ENCODE data around the gene MYH16.
"Not testable (repeated sequence)": the region's sequence is repeated elsewhere in the genome, so short reads cannot be mapped to it uniquely, and the experiment has no call there.

The MYH16 gene

DNA sequence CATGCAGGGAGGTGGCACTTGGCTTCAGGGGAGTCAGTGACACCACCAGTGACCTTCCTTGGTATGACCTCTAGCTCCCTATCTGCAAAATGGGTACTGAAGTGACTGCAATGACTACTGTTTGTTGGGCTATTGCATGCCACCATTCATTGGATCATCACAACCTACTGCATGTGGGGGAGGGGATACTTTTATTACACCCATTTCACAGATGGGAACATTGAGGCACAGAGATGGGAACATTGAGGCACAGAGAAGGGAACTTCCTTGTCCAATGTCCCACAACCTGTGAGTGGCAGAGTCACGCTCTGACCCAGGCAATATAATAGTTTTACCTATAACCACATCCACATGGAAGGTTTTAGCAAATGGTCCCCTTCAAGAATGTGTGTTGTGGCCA, 12.2 kb upstream of the MYH16 start:
- no peak for DNase-seq

DNA sequence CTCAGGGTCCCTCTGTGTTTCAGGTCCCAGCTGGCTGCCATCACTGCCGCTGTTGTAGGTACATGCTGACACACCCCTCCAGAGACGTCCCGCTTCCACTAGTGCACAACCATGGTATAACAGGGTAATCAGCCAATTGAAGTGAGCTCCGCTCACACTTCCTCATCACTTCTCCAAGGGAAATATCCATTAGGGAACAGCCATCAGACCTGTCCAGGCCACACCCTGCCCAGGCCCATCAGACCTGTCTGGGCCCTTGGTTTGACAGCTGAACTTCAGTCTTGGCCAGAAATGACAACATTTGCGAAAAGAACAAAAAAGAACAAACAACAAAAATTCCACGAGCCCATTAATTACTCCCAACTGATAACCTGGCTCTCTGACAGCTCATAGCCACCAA, 11.0 kb upstream of the MYH16 start:
- DNase-seq, result no peak

DNA sequence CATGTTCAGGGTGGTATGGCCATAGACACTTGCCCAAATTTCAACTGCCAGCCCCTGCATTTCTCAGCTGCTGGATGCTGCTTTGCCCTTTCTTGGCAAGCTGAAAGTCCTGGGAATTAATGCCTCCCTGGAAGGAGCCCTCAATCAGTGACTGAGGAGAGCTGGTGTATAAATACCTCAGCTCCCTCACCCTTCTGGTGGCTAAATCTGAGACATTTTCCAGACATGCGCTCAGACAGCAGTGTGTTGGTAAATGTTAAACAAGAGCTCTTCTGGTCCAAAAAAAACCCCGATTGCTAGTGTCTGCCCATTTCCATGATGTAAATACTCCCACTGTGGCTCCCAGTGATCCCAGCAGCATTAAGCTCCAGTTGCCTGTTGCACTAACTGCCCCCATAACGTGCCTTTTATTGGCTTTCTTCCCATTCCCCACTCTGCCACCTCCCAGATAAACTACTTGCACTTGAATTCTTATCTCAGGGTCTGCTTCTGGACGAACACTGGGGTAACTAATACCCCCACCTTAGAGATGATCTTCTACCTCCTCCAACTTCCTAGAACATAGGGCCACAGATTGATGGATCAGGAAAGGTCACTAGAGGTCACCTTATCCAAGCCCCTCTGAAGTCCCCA, 6.7 kb upstream of the MYH16 start:
- DNase-seq, result no peak

DNA sequence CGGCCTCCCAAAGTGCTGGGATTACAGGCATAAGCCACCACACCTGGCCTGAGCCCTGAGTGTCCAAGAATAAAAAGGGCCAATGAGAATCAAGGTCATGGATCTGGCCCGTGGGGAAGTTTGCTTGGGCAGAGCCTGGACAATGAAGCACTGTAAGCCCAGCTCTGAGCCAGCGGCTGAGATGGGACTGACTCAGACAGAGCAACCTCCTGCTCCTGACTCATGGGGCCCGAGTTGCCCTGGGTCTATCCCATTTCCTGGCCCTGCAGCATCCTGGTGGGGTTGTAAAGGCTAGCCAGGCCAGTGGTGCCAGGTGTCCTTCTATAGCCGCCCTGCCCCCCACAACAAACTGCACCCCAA, 5.2 kb upstream of the MYH16 start:
- DNase-seq, result no peak

DNA sequence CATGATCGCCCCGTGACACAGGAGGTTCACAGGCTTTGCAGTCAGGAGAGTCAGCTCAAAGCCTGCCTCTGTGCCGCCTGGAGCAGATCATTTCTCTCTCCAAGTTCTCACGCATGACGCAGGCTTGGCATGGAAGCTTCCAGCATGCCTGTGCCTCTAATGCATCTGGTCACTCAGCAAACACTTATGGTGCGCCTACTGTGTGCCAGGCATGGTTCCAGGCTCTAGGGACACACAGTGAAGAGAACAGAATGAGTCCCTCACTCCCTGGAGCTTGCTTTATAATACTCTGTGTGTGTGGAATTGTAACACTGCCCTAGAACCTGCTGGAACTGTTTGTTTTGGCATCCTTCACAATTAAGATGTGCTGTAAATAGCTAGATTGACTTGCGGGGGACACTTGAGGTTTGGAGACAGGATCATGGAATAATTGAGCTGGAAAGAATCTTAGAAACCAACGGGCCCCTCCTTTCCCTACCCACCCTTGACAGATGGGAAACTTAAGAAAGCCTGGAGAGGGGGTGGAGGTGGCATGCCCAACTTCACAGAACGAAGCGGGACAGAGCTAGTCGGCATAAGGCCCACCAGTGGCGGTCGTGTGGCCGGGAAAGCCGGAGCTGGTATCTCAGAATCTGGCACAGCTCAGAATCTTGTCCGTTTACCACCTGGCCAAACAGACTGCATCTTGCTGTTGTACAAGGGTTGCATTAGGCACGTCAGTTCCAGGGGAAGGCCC, 4.6 kb upstream of the MYH16 start:
- no peak for DNase-seq

DNA sequence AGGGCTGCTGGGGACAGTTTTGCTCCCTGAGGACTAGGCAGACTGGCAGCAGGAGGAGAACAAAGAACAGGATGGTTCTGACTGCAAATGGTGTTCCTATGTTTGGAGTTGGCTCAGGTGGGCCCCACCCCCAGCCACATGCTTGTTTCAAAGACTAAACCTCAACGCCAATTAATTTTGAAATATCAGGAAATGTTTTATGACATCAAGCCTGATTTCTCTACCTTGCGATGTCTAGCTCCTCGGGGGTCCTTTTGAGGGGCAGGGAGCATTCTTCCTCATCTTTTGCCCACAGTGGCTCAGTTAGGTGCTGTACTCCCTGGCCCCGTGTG, 4.1 kb upstream of the MYH16 start:
- DNase-seq, result no peak

DNA sequence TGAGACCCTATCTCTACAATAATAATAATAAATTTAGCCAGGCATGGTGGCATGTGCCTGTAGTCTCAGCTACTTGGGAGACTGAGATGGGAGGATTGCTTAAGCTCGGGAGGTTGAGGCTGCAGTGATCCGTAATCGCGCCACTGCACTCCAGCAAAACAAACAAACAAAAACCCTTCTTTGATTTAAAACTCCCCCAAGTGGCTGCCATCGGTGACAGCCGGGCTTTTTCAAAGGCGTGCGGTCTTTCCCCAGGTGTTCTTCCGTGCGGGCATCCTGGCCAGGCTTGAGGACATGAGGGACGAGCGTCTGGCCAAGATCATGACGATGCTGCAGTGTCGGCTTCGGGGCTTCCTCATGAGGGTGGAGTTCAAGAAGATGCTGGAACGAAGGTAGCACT, 1.9 kb upstream of the MYH16 start:
- no peak for DNase-seq

DNA sequence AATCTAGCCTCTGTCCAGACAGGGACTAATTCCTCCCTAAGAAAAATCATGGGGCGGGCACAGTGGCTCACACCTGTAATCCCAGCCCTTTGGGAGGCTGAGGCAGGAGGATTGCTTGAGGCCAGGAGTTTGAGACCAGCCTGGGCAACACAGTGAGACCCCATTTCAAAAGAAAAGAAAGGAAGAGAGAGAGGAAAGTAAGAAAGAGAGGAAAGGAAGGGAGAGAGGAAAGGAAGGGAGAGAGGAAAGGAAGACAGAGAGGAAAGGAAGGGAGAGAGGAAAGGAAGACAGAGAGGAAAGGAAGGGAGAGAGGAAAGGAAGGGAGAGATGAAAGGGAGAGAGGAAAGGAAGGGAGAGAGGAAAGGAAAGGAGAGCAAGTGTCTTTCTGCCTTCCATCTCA, 922 bp downstream of the MYH16 start:
- not testable (repeated sequence) for DNase-seq

DNA sequence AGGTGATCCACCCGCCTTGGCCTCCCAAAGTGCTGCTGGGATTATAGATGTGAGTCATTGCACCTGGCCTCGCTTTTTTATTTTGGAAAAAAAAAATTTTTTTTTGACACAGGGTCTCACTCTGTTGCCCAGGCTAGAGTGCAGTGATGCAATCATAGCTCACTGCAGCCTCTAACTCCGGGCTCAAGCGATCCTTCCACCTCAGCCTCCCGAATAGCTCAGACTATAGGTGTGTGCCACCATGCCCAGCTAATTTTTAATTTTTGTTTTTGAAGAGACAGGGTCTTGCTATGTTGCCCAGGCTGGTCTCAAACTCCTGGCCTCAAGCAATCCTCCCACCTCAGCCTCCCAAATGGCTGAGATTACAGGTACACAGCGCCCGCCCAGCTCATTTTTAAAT, 2.3 kb downstream of the MYH16 start:
- not testable (repeated sequence) for DNase-seq

DNA sequence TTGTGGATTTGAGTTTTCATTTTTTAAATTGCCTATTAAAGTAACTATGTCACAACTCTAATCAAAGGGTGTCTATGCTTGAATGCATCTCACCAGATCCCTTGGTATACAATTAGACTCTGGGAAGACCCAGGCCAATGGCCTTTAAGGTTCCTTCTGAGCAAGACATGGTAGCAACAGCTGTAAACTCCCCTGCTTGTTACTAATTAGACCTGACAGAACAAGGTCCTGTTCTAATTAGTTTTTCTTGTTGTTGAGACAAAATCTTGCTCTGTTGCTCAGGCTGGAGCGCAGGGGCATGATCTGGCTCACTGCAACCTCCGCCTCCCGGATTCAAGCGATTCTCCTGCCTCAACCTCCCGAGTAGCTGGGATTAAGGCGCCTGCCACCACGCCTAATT, 2.9 kb downstream of the MYH16 start:
- DNase-seq, result no peak

DNA sequence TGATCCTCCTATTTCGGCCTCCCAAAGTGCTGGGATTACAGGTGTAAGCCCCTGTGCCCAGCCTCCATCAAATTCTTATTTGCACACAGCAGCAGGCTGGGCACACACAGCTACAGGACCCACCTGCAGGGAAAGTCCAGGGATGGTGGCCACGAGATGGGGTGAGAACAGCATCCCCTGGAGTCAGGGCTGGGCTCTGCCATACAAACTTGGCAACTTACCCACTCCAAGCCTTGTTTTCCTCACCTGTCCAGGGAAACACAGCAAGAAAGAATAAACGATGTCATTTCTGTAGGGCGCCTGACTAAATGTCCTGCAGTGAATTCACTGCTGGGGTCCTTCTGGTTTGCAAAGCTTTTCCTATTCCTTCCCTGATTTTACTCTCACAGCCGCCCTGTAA, 5.5 kb downstream of the MYH16 start:
- DNase-seq, result no peak

DNA sequence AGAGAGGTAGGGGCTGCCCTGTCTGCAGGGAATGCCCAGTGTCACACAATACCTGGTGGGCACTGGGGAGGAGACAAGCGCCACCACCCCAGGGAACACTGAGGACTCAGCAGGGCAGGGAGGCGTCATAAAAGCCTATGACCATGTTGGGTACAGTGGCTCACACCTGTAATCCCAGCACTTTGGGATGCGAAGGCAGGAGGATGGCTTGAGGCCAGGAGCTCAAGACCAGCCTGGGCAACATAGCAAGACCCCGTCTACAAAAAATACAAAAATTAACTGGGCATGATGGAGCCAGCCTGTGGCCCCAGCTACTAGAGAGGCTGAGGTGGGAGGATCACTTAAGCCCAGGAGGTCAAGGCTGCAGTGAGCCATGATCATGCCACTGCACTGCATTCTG, 11.5 kb downstream of the MYH16 start:
- not testable (repeated sequence) for DNase-seq

DNA sequence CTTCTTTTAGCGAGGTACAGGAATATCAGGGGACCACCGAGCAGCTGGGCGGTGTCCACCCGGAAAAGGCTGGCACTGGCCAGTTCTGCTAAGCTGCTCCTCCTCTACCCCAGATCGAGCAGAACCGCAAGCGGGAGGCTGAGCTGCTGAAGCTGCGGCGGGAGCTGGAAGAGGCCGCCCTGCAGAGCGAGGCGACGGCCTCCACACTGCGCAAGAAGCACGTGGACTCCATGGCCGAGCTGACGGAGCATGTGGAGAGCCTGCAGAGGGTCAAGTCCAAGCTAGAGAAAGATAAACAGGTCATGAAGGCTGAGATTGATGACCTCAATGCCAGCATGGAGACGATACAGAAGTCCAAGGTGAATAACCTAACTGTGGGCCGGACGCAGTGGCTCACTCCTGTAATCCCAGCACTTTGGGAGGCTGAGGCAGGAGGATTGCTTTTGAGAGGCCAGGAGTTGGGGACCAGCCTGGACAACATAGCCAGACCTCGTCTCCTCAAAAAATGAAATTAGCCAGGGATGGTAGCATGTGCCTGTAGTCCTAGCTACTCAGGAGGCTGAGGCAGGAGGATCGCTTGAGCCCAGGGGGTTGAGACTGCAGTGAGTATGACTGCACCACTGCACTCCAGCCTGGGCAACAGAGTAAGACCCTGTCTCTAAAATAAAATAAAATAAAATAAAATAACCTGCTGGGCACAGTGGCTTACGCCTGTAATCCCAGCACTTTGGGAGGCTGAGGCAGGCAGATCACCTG, 15.3 kb downstream of the MYH16 start:
- no peak for DNase-seq

DNA sequence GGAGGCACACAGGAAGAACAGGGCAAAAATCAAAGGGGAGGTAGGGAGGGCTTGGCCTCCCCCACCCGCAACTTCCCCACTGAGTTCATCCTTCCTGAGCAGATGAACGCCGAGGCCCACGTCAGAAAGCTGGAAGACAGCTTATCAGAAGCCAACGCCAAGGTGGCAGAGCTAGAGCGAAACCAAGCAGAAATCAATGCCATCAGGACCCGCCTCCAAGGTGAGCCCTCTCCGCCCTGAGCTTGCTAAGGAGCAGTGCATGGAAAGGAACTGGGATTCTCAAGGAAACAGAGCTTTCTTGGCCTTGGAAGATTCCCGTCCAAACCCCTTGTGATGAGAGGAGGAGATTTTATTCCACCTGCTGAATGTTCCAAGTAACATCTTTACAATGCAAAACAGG, 16.5 kb downstream of the MYH16 start:
- no peak for DNase-seq

DNA sequence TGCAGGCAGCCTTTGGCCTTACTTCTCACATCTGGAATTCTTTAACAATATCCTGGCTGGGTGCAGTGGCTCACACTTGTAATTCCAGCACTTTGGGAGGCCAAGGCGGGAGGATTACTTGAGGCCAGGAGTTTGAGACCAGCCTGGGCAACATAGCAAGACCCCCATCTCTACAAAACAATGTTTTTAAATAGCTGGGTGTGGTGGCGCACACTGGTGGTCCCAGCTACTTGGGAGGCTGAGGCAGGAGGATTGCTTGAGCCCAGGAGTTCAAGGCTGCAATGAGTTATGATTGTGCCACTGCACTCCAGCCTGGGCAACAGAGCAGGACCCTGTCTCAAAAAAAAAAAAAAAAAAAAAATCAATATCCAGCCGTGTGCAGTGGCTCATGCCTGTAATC, 17.5 kb downstream of the MYH16 start:
- not testable (repeated sequence) for DNase-seq

DNA sequence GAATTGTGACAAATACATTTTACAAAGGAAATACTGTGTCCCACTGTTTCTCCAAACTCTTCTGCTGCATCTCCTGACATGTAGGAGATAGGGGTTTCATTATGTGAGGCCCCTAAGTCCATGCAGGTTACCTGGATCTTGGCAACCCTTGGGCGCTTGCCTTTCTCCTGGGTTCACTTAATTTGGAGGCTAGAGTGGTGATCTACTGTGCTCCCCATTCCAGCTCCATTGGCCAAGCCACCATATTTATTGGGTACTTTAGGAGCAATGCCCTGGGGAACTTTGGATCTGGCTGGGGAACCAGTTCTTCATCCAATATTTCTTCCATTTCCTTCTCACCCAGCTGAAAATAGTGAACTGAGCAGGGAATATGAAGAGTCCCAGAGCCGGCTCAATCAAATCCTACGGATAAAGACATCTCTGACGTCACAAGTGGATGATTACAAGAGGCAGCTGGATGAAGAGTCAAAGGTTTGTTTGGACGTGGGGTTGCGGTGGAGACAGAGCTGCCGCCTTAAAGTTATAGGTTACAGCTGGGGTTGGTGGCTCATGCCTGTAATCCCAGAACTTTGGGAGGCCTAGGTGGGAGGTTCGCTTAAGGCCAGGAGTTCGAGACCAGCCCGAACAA, 18.5 kb downstream of the MYH16 start:
- no peak for DNase-seq

DNA sequence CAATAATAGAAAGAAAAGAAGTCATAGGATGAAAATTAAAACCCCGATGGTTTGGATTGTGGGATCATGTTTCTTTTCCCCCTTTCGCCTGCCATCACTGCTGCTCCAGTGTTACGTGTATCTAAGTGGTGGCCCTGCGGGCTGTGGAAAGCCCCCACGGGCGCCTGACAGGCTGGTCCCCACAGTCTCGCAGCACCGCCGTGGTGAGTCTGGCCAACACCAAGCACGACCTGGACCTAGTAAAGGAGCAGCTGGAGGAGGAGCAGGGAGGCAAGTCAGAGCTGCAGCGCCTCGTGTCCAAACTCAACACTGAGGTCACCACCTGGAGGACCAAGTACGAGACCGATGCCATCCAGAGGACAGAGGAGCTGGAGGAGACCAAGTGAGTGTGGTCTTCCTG, 19.5 kb downstream of the MYH16 start:
- no peak for DNase-seq

DNA sequence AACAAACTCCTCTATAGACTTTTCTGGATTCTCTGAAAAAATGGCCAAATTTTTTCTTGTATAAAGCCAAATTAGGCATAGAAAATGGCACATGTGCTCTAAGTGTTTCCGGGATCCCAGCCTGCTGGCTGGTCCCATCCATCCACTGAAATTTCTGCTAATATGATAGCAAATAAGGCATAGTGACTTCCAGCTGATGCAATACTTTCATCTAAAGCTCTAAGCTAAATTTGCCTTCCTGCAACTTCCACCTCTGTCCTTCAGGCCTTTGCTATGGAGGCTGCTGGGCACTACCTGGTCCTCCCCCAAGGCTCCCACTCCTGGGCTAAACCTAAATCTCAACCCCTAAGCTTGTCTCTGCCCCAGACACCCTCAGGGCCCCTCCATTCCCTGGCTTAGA, 20.5 kb downstream of the MYH16 start:
- no peak for DNase-seq

DNA sequence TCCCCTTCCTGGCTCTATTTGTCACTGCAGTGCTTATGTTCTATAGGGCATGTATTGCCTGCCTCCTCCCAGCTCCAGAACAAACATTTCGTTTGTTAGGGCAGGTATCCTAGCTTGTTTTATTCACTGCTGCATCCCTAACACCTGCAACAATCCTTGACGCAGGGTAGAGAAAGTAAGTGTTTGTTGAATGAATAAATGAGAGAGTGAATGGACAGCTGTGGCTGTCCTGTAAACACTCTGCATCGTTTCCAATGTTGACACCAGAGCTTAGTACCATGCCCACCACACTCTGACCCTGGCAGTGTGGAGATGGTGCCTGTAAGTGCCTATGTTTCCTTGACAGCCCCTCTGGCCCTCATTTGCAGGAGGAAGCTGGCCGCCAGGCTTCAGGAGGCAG, 21.0 kb downstream of the MYH16 start:
- DNase-seq, result no peak

DNA sequence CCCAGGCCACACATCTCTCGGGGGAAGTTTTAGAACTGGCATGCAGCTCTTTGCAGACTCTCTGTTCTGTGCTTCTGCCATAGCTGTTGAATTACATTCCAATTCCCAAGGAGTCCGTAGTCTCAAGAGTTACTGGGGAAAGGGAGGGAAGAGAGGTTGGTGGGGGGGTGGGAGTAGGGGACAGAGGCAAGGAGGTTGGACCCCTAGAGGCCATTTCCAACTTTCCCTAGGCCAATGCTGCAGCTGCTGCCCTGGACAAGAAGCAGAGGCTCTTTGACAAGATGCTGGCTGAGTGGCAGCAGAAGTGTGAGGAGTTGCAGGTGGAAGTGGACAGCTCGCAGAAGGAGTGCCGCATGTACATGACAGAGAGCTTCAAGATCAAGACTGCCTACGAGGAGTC, 23.8 kb downstream of the MYH16 start:
- no peak for DNase-seq

DNA sequence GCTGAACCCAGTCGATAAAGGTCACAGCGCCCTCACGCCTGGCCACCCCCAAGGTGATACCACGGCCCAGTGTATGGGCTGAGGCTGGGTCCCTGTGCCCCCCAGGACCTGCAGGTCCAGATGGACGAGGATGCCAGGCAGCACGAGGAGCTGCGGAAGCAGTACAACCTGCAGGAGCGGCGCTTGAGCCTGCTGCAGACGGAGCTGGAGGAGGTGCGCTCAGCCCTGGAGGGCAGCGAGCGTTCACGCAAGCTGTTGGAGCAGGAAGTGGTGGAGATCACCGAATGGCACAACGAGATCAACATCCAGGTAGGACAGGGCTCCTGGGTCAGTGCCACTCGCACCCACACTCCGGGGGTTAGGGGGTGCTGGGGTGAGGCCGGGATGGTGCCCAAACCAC, 28.9 kb downstream of the MYH16 start:
- DNase-seq, result no peak

DNA sequence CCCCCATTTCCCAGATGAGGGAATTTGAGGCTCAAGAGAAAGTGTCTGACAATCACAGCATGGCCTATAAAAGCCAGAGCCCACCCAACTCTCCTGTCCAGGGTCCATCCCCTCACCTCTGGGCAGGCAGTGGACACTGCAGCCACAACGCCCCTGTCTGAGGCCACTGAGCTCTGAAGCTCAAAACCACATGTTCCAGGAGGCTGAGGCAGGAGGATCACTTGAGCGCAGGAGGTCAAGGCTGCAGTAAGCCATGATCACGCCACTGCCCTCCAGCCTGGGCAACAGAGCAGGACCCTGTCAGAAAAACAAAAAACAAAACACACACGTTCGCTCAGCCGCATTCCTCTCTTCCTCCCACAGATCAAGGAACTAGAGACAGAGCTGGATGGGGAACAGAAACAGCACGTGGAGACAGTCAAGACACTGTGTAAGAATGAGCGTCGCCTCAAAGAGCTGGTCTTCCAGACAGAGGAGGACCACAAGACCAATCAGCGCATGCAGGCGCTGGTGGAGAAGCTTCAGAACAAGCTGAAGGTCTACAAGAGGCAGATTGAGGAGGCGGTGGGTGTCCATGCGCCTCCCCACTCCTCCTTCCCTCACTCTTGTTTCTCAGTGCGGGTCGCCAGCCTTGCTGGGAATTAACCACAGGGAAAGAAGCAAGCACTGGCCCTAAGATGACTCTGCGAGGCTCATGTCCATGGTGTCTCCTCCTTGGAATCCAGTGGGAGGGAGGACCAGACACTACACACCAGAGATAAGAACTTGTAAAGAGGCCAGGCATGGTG, 33.0 kb downstream of the MYH16 start:
- no peak for DNase-seq

DNA sequence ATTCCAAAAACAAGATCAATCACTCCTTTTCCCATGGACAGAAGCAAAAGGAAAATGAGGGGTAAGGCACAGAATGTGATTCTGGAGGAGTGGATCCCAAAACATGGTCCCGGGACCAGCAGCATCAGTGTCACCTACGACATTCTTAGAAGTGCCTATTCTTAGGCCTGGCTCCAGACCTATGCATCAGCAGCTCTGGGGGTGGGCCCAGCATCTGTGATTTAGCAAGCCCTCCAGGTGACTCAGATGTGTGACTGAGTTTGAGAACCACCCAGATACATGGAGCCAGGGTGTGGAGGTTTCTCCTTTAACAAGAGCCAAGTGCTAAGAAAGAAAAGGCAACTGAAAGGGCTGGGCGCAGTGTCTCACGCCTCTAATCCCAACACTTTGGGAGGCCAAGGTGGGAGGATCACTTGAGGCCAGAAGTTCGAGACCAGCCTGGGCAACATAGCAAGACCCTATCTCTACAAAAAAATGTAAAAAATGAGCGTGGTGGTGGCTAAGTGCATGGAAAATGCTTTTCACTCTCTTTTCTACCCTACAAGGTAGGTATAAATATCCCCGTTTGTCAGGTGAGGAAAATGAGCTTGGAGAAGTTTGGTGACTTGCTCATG, 35.9 kb downstream of the MYH16 start:
- DNase-seq, result no peak
